ENCODE results near the gene CLDN6.
A peak's percentile ranks its signal among the peaks of the same experiment; 100 is the strongest.

CLDN6 gene

GRCh38 chr16:3051494-3051893, 33.5 kb upstream of the CLDN6 start:
- no peak for DNase-seq (ENCODE audit: low spot score)

GRCh38 chr16:3051009-3051408, 33.0 kb upstream of the CLDN6 start:
- no peak for DNase-seq (ENCODE audit: low spot score)

- no peak for DNase-seq (ENCODE audit: low spot score)
Measured at GRCh38 chr16:3050487-3050886, 32.5 kb upstream of the CLDN6 start.

GRCh38 chr16:3049921-3050481, 32.0 kb upstream of the CLDN6 start:
- no peak for DNase-seq (ENCODE audit: low spot score)

GRCh38 chr16:3047387-3047720, 29.4 kb upstream of the CLDN6 start:
- DNase-seq (ENCODE audit: low spot score), result no peak

- no peak for DNase-seq (ENCODE audit: low spot score)
Measured at GRCh38 chr16:3046641-3047386, 28.8 kb upstream of the CLDN6 start.

GRCh38 chr16:3045758-3046640, 28.0 kb upstream of the CLDN6 start, which contains the start of gene MMP25:
MMP25 (plus strand) TSS chr16:3046561; CDS start chr16:3046918, 357 bp downstream.
- no peak for DNase-seq (ENCODE audit: low spot score)

- no peak for DNase-seq (ENCODE audit: low spot score)
Measured at GRCh38 chr16:3044708-3045107, 26.7 kb upstream of the CLDN6 start.

- DNase-seq (ENCODE audit: low spot score), result no peak
Measured at GRCh38 chr16:3042376-3042775, 24.4 kb upstream of the CLDN6 start.

GRCh38 chr16:3038896-3039295, 20.9 kb upstream of the CLDN6 start:
- DNase-seq (ENCODE audit: low spot score), result no peak

GRCh38 chr16:3038256-3038655, 20.3 kb upstream of the CLDN6 start:
- no peak for DNase-seq (ENCODE audit: low spot score)

GRCh38 chr16:3036726-3037315, 18.8 kb upstream of the CLDN6 start, which contains the start of gene BICDL2:
BICDL2 (minus strand) TSS chr16:3036944; CDS start chr16:3035496, 1,448 bp downstream.
- DNase-seq (ENCODE audit: low spot score), result no peak

- no peak for DNase-seq (ENCODE audit: low spot score)
Measured at GRCh38 chr16:3035972-3036725, 18.2 kb upstream of the CLDN6 start.

GRCh38 chr16:3035289-3035971, 17.4 kb upstream of the CLDN6 start:
- no peak for DNase-seq (ENCODE audit: low spot score)

GRCh38 chr16:3032624-3033023, 14.6 kb upstream of the CLDN6 start:
- DNase-seq (ENCODE audit: low spot score), result no peak

GRCh38 chr16:3030222-3031212, 12.5 kb upstream of the CLDN6 start:
- no peak for DNase-seq (ENCODE audit: low spot score)

- DNase-seq (ENCODE audit: low spot score), result peak; percentile 67
Measured at GRCh38 chr16:3029491-3030221, 11.7 kb upstream of the CLDN6 start.

GRCh38 chr16:3028716-3029319, 10.8 kb upstream of the CLDN6 start:
- DNase-seq (ENCODE audit: low spot score), result no peak

Measured in GM03348 (cell line).